ENCODE results near the gene PDE5A.

The PDE5A gene

DNA sequence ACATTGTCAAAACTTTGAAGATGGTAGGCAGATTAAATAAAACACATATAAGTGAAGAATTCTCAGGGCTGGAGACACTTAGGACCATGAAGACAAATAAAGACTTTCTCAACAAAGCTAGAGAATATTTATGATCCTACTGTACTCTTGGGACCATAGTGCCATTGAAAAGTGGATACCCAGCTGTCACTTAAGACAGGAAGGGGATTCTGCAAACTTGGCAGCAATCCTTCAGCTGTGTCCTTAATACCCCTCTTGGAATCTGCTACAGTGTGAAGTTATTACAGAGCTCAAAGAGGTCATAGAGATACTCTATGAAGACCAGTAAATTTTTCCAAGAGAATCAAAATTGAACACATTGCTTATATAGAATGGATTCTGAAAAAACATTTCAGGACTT is 24.3 kb downstream of the PDE5A start:
- TF ChIP-seq TAF1 (IDR thresholded peaks at IDR 0.05; ENCODE audit: borderline replicate concordance, low read depth, low read length) (no peak), POLR2AphosphoS5 (IDR thresholded peaks at IDR 0.05; ENCODE audit: low read depth, low read length) (no peak), POLR2A (IDR thresholded peaks at IDR 0.05; ENCODE audit: low read depth, low read length) (no peak)
- DNase-seq (ENCODE audit: insufficient read length) (no peak), FAIRE-seq (no peak)

DNA sequence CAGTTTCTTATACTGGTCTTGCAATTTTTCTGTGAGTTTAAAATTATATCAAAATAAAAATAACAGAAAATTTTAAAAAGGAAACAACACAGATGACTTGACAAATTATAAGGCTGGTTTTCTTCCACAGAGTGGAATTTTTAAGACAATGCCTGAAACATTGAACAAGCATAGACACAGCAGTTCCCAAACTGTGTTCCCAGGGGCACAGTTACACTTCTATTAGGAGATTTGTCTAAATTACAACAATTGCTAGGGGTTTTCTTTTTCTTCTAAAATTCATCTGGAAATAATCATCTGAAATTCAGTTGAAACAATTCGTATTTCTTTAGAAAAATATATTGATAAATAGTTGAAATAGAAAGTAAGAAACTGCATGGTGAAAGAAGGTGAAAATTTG is 26.2 kb downstream of the PDE5A start:
- no peak for FAIRE-seq
- no peak for DNase-seq (ENCODE audit: insufficient read length)

DNA sequence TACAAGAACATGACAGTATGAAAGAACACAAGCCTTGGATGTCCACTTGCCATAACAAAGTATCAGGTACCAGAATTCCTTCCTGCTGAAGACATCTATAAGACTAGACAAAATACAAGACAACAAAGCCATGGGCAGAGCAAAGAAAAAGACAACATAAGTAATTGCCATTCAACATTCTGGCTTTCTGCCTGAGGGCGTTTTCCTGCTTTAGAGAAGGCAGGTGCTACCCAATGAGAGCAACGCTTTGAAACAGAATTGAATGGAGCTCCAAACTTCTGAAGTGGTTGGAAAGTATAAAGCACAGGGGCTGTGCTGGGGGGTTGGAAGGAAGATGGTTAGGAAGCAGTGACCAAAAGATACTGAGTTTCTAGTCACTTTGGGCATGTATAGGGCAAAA is 30.1 kb downstream of the PDE5A start:
- no peak for DNase-seq (ENCODE audit: insufficient read length)
- TF ChIP-seq POLR2A (IDR thresholded peaks at IDR 0.05; ENCODE audit: low read depth, low read length) (no peak), TAF1 (IDR thresholded peaks at IDR 0.05; ENCODE audit: borderline replicate concordance, low read depth, low read length) (no peak), POLR2AphosphoS5 (IDR thresholded peaks at IDR 0.05; ENCODE audit: low read depth, low read length) (no peak)
- FAIRE-seq: no peak

More for the DNA sequence above, 26.2 kb downstream of the PDE5A start:
- TF ChIP-seq POLR2AphosphoS5 (IDR thresholded peaks at IDR 0.05; ENCODE audit: low read depth, low read length): no peak
- no peak for TF ChIP-seq TAF1 (IDR thresholded peaks at IDR 0.05; ENCODE audit: borderline replicate concordance, low read depth, low read length)
- no peak for TF ChIP-seq POLR2A (IDR thresholded peaks at IDR 0.05; ENCODE audit: low read depth, low read length)

DNA sequence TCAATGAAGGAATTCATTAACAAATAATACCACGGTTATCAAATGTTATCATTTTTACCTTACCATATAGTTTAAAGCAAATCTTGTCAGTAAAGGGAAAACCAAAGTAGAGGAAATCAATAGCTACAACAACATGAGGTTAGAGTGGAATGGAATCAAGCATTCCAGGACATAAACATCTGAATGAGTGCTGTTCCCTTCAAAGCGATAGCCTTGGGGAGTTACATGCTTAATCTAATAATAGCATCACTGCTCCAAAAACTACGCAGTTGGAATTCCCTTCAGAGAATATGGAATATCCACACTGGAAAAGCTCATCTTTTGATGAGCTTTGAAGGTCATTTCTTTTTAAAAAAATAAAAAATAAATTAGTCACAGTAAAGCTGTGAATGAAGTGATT is 31.2 kb downstream of the PDE5A start:
- FAIRE-seq (no peak), DNase-seq (ENCODE audit: insufficient read length) (no peak)
- no peak for TF ChIP-seq TAF1 (IDR thresholded peaks at IDR 0.05; ENCODE audit: borderline replicate concordance, low read depth, low read length)
- no peak for TF ChIP-seq POLR2A (IDR thresholded peaks at IDR 0.05; ENCODE audit: low read depth, low read length)
- TF ChIP-seq POLR2AphosphoS5 (IDR thresholded peaks at IDR 0.05; ENCODE audit: low read depth, low read length): no peak

DNA sequence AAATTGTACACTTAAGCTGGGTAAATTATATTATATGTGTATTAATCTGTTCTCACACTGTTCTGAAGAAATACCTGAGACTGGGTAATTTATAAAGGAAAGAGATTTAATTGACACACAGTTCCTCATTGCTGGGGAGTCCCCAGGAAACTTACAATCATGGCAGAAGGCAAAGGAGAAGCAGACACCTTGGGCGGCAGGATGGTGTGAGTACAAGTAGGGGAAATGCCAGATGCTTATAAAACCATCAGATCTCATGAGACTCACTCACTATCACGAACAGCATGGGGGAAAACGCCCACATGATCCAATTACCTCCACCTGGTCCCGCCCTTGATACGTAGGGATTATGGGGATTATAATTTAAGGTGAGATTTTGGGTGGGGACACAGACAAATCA is 34.9 kb downstream of the PDE5A start:
- TF ChIP-seq POLR2A (IDR thresholded peaks at IDR 0.05; ENCODE audit: low read depth, low read length) (no peak), POLR2AphosphoS5 (IDR thresholded peaks at IDR 0.05; ENCODE audit: low read depth, low read length) (no peak), TAF1 (IDR thresholded peaks at IDR 0.05; ENCODE audit: borderline replicate concordance, low read depth, low read length) (no peak)
- FAIRE-seq (no peak), DNase-seq (ENCODE audit: insufficient read length) (no peak)

DNA sequence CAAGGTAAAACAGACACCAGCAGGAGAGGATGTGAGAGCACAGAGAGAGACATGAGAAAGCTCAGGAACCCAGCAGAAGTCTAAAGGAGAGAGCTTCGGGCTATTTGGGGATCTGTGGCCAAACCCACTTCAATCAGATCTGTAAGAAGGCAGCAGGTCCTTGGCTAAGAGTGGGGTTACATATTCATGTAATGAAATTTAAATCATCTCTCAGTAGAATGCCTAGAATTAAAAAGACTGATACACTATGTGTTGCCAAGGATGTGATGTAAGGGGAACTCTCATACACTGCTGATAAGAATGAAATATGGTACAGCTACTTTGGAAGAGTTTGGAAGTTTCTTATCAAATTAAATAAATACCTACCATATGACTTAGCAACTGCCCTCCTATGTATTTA is 35.8 kb downstream of the PDE5A start:
- DNase-seq (ENCODE audit: insufficient read length): no peak
- TF ChIP-seq POLR2A (IDR thresholded peaks at IDR 0.05; ENCODE audit: low read depth, low read length): no peak
- no peak for TF ChIP-seq TAF1 (IDR thresholded peaks at IDR 0.05; ENCODE audit: borderline replicate concordance, low read depth, low read length)
- TF ChIP-seq POLR2AphosphoS5 (IDR thresholded peaks at IDR 0.05; ENCODE audit: low read depth, low read length): no peak
- FAIRE-seq: no peak

DNA sequence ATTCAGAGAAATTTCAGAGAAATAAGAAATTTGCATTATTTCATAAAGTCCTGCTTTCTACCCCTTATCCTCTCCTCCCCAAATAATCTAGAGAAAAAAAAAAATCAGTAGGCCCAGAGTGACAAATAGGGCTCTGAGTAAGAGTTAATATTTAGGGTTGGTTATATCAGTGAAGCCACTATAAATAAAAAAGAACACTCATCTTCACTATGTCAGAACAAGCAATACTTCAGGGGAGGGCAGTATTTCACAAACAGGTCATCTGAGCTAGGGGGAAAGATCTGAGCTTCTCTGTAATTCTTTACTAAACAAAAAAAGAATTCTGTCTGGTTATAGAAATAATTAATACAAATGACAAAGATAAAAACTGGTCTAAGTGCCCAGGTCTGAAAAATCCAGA is 39.4 kb downstream of the PDE5A start:
- no peak for FAIRE-seq

DNA sequence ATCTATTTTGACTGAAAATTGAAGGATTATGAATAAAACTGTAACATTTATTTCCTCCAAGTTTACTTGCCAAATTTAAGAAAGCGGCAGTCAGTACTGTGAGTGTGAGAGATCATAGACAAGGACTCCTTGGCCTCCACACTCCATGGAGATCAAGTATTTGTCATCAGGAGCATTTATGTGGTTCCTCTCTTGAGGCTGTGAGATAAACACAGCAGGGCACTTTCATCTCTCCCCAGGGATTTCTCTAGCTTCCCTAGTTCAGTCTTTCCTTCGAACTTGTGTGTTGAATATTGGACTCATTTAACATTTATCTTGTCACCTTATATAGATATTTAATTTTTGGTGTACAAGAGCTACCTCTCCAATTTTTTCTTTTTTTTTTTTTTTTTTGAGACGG is 40.8 kb downstream of the PDE5A start:
- FAIRE-seq (no peak), DNase-seq (ENCODE audit: insufficient read length) (no peak)
- no peak for TF ChIP-seq POLR2A (IDR thresholded peaks at IDR 0.05; ENCODE audit: low read depth, low read length)
- no peak for TF ChIP-seq TAF1 (IDR thresholded peaks at IDR 0.05; ENCODE audit: borderline replicate concordance, low read depth, low read length)
- TF ChIP-seq POLR2AphosphoS5 (IDR thresholded peaks at IDR 0.05; ENCODE audit: low read depth, low read length): no peak

More for the DNA sequence above, 39.4 kb downstream of the PDE5A start:
- no peak for DNase-seq (ENCODE audit: insufficient read length)
- no peak for TF ChIP-seq POLR2AphosphoS5 (IDR thresholded peaks at IDR 0.05; ENCODE audit: low read depth, low read length)
- no peak for TF ChIP-seq POLR2A (IDR thresholded peaks at IDR 0.05; ENCODE audit: low read depth, low read length)
- no peak for TF ChIP-seq TAF1 (IDR thresholded peaks at IDR 0.05; ENCODE audit: borderline replicate concordance, low read depth, low read length)

DNA sequence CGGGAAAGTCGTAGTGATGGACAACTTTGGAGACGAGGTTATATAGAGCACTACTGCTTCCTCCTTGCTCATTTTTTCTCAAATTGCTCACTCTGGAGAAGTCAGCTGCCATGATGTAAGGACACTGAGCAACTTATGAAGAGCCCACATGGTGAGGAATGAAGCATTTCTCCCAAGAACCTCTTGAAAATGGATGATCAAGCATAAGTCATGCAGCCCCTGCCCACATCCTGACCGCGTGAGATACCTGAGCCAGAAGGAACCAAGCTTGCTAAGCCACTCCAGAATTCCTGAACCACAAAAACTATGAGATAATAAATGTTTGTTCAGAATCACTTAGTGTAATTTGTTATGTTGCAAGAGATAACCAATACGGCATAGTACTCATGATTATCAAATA is 42.8 kb downstream of the PDE5A start:
- TF ChIP-seq POLR2A (IDR thresholded peaks at IDR 0.05; ENCODE audit: low read depth, low read length): no peak
- DNase-seq (ENCODE audit: insufficient read length) (no peak), FAIRE-seq (no peak)

DNA sequence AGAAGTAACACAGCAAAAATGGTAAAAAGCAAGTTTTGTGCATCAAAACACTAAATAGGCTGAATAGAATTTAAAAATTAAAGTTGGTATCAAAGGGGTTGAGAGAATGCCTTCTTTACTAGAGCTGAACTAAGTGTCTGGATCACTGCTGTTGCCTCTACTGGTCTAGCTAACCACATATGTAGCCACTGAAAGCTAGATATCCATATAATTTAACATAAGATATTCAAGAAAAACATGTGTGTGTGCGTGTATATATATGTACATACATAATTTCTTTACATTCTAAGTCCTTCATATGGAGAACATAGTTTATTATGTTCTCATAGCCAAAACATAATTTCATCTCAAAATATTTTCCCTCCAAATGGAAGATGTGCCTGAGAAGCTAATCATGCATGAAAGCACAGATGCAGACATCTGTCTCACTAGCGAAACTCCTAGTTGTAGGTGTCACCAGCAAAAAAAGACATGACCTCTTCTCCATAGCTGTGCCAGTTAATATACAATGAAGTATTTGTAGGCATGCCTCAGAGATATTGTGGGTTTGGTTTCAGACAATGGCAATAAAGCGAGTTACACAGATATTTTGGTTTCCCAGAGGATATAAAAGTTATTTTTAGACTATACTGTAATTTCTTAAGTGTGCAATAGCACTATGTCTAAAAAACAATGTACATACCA is 47.3 kb downstream of the PDE5A start:
- DNase-seq (ENCODE audit: insufficient read length) (no peak), FAIRE-seq (no peak)
- TF ChIP-seq POLR2A (IDR thresholded peaks at IDR 0.05; ENCODE audit: low read depth, low read length) (no peak), POLR2AphosphoS5 (IDR thresholded peaks at IDR 0.05; ENCODE audit: low read depth, low read length) (no peak), TAF1 (IDR thresholded peaks at IDR 0.05; ENCODE audit: borderline replicate concordance, low read depth, low read length) (no peak)

DNA sequence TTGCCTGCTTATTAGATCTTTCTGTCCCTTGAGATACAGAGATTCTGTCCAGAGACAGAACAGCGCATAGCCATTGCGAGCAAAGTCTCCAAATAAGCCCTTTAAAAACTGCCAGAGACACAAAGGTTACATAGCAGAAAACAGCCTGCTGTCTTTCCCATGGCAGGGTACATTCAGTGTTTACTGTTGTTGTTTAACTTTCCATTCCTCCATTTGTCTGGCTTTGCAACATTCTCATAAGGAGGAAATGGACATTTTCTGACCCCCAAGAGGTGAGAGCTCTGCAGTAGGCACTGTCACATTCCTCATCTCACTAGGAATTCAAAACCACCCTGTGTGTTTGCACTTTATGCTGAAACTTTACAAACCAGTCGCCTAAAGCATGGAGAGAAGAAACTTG is 48.3 kb downstream of the PDE5A start:
- DNase-seq (ENCODE audit: insufficient read length) (no peak), FAIRE-seq (no peak)
- TF ChIP-seq TAF1 (IDR thresholded peaks at IDR 0.05; ENCODE audit: borderline replicate concordance, low read depth, low read length) (no peak), POLR2A (IDR thresholded peaks at IDR 0.05; ENCODE audit: low read depth, low read length) (no peak), POLR2AphosphoS5 (IDR thresholded peaks at IDR 0.05; ENCODE audit: low read depth, low read length) (no peak)

DNA sequence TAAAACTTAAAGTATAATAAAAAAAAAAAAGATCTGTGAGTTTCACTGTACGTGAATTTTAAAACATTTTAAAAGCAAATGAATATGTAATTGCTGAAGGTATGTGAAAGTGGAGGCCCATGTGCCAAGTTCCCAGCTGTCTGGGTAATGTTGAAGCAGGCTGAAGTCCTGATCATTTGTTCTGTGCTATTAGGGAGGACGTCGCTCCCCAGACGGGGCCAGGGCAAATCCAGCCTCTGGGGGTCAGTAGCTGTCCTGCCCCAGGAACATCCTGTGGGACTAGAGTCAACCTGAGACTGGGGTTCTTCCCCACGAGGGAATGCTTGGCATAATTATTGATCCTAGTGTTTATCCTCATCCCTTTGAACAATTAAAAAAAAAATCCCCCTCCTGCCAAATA is 48.8 kb downstream of the PDE5A start:
- no peak for TF ChIP-seq POLR2A (IDR thresholded peaks at IDR 0.05; ENCODE audit: low read depth, low read length)
- TF ChIP-seq POLR2AphosphoS5 (IDR thresholded peaks at IDR 0.05; ENCODE audit: low read depth, low read length): no peak
- TF ChIP-seq TAF1 (IDR thresholded peaks at IDR 0.05; ENCODE audit: borderline replicate concordance, low read depth, low read length): no peak
- DNase-seq (ENCODE audit: insufficient read length) (no peak), FAIRE-seq (no peak)
